H9 (cell line): ENCODE data around the gene OR52M1. TPM values are rescaled to one million over a fixed set of nuclear protein-coding genes. Genes with fewer than 3 reads are reported as not detected.

Experiments used
- DNase-seq: peaks from one replicate; pipeline ENCODE4 v3.0.0-alpha.2; 2017
- H2AFZ ChIP-seq: one replicate; pipeline ENCODE4 v1.6.1; 2013; ENCODE audit warnings: mild to moderate bottlenecking, low read length, control low read depth, moderate library complexity
- H2AK5ac ChIP-seq: 2 replicates; pipeline ENCODE4 v1.6.1; 2013; ENCODE audit warnings: low read length, control low read depth, mixed read lengths; ENCODE audit not compliant: insufficient read length
- H2BK120ac ChIP-seq: one replicate; pipeline ENCODE4 v1.6.1; 2013; ENCODE audit warnings: low read depth, mild to moderate bottlenecking, low read length, control low read depth, inconsistent platforms; ENCODE audit not compliant: poor library complexity, severe bottlenecking
- H2BK12ac ChIP-seq: 2 replicates; pipeline ENCODE4 v1.6.1; 2013; ENCODE audit warnings: low read length, control low read depth, mixed read lengths, low read depth; ENCODE audit not compliant: insufficient read length
- H2BK15ac ChIP-seq: 2 replicates; pipeline ENCODE4 v1.6.1; 2013; ENCODE audit warnings: low read depth, low read length, control low read depth
- H2BK20ac ChIP-seq: one replicate; pipeline ENCODE4 v1.6.1; 2013; ENCODE audit warnings: low read depth, mild to moderate bottlenecking, low read length, control low read depth, inconsistent platforms; ENCODE audit not compliant: poor library complexity, severe bottlenecking
- H2BK5ac ChIP-seq: 2 replicates; pipeline ENCODE4 v1.6.1; 2013; ENCODE audit warnings: low read length, control low read depth, mixed read lengths; ENCODE audit not compliant: insufficient read length
- H3K14ac ChIP-seq: 2 replicates; pipeline ENCODE4 v1.6.1; 2013; ENCODE audit warnings: low read length, control low read depth; ENCODE audit not compliant: insufficient read depth
- H3K18ac ChIP-seq: 2 replicates; pipeline ENCODE4 v1.6.1; 2013; ENCODE audit warnings: low read depth, mild to moderate bottlenecking, mixed read lengths, low read length, control low read depth; ENCODE audit not compliant: insufficient read length
- H3K23ac ChIP-seq: 2 replicates; pipeline ENCODE4 v1.6.1; 2013; ENCODE audit warnings: low read length, control low read depth, mixed read lengths, low read depth; ENCODE audit not compliant: insufficient read length
- H3K23me2 ChIP-seq: 2 replicates; pipeline ENCODE4 v1.6.1; 2013; ENCODE audit warnings: low read depth, mild to moderate bottlenecking, mixed read lengths, low read length, control low read depth; ENCODE audit not compliant: insufficient read length, poor library complexity, severe bottlenecking
- H3K27ac ChIP-seq: 2 replicates; pipeline ENCODE4 v1.5.1; 2013; ENCODE audit warnings: low read length, control low read depth, mixed read lengths, low read depth; ENCODE audit not compliant: insufficient read length
- H3K27me3 ChIP-seq: 2 replicates; pipeline ENCODE4 v1.6.1; 2013; ENCODE audit warnings: low read length, control low read depth, inconsistent platforms; ENCODE audit not compliant: insufficient read depth
- H3K4ac ChIP-seq: 2 replicates; pipeline ENCODE4 v1.6.1; 2013; ENCODE audit warnings: low read depth, mild to moderate bottlenecking, control low read depth, inconsistent platforms, low read length, moderate library complexity
- H3K4me1 ChIP-seq: 2 replicates; pipeline ENCODE4 v1.6.1; 2013; ENCODE audit warnings: low read length, control low read depth, inconsistent platforms; ENCODE audit not compliant: insufficient read depth
- H3K4me2 ChIP-seq: 2 replicates; pipeline ENCODE4 v1.6.1; 2013; ENCODE audit warnings: low read length, control low read depth, mixed read lengths; ENCODE audit not compliant: insufficient read length, insufficient read depth
- H3K56ac ChIP-seq: 2 replicates; pipeline ENCODE4 v1.6.1; 2013; ENCODE audit warnings: low read depth, mild to moderate bottlenecking, mixed read lengths, low read length, control low read depth; ENCODE audit not compliant: insufficient read length
- H3K79me1 ChIP-seq: 2 replicates; pipeline ENCODE4 v1.6.1; 2013; ENCODE audit warnings: low read depth, mild to moderate bottlenecking, moderate library complexity, low read length, control low read depth, inconsistent platforms; ENCODE audit not compliant: insufficient read depth, poor library complexity, severe bottlenecking
- H3K79me2 ChIP-seq: 2 replicates; pipeline ENCODE4 v1.6.1; 2013; ENCODE audit warnings: low read length, control low read depth, inconsistent platforms; ENCODE audit not compliant: insufficient read depth
- H3K9ac ChIP-seq: 2 replicates; pipeline ENCODE4 v1.6.1; 2013; ENCODE audit warnings: low read length, control low read depth, mixed read lengths; ENCODE audit not compliant: insufficient read length; ENCODE audit errors: extremely low read depth
- H3K9me3 ChIP-seq: one replicate; pipeline ENCODE4 v1.6.1; 2013; ENCODE audit warnings: low read depth, low read length, inconsistent platforms; ENCODE audit not compliant: control insufficient read depth
- H3T11ph ChIP-seq: one replicate; pipeline ENCODE4 v1.6.1; 2013; ENCODE audit warnings: mild to moderate bottlenecking, low read length, control low read depth, inconsistent platforms
- H4K20me1 ChIP-seq: one replicate; pipeline ENCODE4 v1.6.1; 2013; ENCODE audit not compliant: control insufficient read depth, insufficient read length, insufficient read depth
- H4K5ac ChIP-seq: 2 replicates; pipeline ENCODE4 v1.6.1; 2013; ENCODE audit warnings: low read depth, mild to moderate bottlenecking, mixed read lengths, low read length, control low read depth; ENCODE audit not compliant: insufficient read length
- H4K8ac ChIP-seq: replicated peaks from 2 replicates; pipeline ENCODE4 v1.6.1; 2013; ENCODE audit warnings: low read length, control low read depth, mixed read lengths, low read depth; ENCODE audit not compliant: insufficient read length
- H4K91ac ChIP-seq: 2 replicates; pipeline ENCODE4 v1.6.1; 2013; ENCODE audit warnings: low read depth, mild to moderate bottlenecking, moderate library complexity, mixed read lengths, low read length, control low read depth; ENCODE audit not compliant: insufficient read length
- H3K27ac Mint-ChIP-seq, 3 experiments: 2 replicates in 2 of 3; 3 replicates in 1 of 3; pipeline ENCODE4 v1.8.0; 2020 to 2021; ENCODE audit warnings: mixed read lengths in 3 of 3, mild to moderate bottlenecking in 1 of 3, moderate library complexity in 1 of 3
- H3K27me3 Mint-ChIP-seq: 2 replicates; pipeline ENCODE4 v1.8.0; 2021; ENCODE audit warnings: low read depth, mild to moderate bottlenecking, moderate library complexity, mixed read lengths
- H3K36me3 Mint-ChIP-seq, 3 experiments: 2 replicates in 2 of 3; 3 replicates in 1 of 3; pipeline ENCODE4 v1.8.0; 2020 to 2021; ENCODE audit warnings: low read depth in 3 of 3, mixed read lengths in 3 of 3; ENCODE audit not compliant: insufficient read depth in 1 of 3
- H3K4me1 Mint-ChIP-seq, 2 experiments: 2 replicates each; pipeline ENCODE4 v1.8.0; 2020; ENCODE audit warnings: mixed read lengths in 2 of 2
- H3K4me3 Mint-ChIP-seq, 2 experiments: 2 replicates in 1 of 2; 3 replicates in 1 of 2; pipeline ENCODE4 v1.8.0; 2020 to 2021; ENCODE audit warnings: mild to moderate bottlenecking in 2 of 2, mixed read lengths in 2 of 2, moderate library complexity in 1 of 2
- H3K9me3 Mint-ChIP-seq, 2 experiments: 2 replicates in 1 of 2; 3 replicates in 1 of 2; pipeline ENCODE4 v1.8.0; 2020; ENCODE audit warnings: mild to moderate bottlenecking in 2 of 2, mixed read lengths in 2 of 2, moderate library complexity in 1 of 2
- CTCF ChIP-seq: fragments of 200-600 bp; sonication (generic); conservative IDR thresholded peaks from 3 replicates; pipeline ENCODE4 v1.8.0; 2021; ENCODE audit warnings: antibody characterized with exemption, mild to moderate bottlenecking
- WGBS: extraction: QIAGEN DNeasy Blood & Tissue Kit; methylation state at CpG from one replicate; pipeline ENCODE4 v1.1.7; 2013; ENCODE audit warnings: missing lambda C conversion rate, low lambda C conversion rate, mixed read lengths; ENCODE audit not compliant: insufficient read length; ENCODE audit errors: extremely low coverage; 5-methylcytosine and 5-hydroxymethylcytosine counted together
- total RNA-seq: library from RNA; stranded (reverse); gene quantifications from 2 replicates; pipeline ENCODE4 v1.2.1, GENCODE V29; 2021

Gene OR52M1
- total RNA-seq, 1 experiment from 2014 or later, result not detected

DNA sequence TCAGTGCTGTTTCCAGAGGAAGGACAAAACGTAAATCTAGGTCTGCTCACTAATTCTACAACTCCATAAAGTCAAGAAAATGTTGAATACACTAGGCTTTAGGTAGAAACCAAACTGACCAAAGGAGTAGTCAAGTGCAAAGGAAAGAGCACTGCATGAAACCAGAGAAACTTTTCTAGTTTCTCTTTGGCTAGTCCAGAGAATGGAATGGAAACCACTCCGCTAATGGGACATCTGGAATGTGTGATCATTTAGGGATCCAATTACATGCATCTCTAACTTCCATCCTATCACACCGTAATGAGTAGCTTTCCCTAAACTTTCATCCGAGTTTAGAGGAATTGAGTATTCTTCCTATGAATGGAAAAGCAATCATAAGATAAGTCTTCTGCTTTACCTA, 2.4 kb downstream of the OR52M1 start:
- no peak overlapping the region for H3K14ac ChIP-seq
- H3K27ac ChIP-seq, result no peak overlapping the region
- peaks cover 5% of the 10 kb centered on the region for H3K27me3 Mint-ChIP-seq
- H3K4ac ChIP-seq, result no peak overlapping the region
- H3K79me2 ChIP-seq, result no peaks in the 10 kb centered on the region
- H3K9me3 Mint-ChIP-seq, result peaks cover 4 to 6% of the 10 kb centered on the region in 2 experiments; a peak in 3 of 5 replicates
- WGBS, result no CpG with 5 or more reads among the region's 4 CpGs
- H3K36me3 Mint-ChIP-seq, result peaks cover 0 to 3% (median 0%) of the 10 kb centered on the region in 3 experiments; a peak in 3 of 7 replicates
- no peak overlapping the region for H2BK5ac ChIP-seq
- no peak overlapping the region for H4K91ac ChIP-seq
- H4K5ac ChIP-seq, result no peak overlapping the region
- no peak overlapping the region for H3K56ac ChIP-seq
- H3K18ac ChIP-seq, result no peak overlapping the region
- no peak for TF ChIP-seq CTCF
- no peak overlapping the region for H2BK15ac ChIP-seq
- no peak overlapping the region for H2AFZ ChIP-seq
- H2AK5ac ChIP-seq, result no peak overlapping the region
- H3K4me1 ChIP-seq, result no peaks in the 10 kb centered on the region
- no peaks in the 10 kb centered on the region for H3K9me3 ChIP-seq
- no peak overlapping the region for H3K4me2 ChIP-seq
- no peak overlapping the region for H3K27ac Mint-ChIP-seq
- H3K4me1 Mint-ChIP-seq, result no peaks in the 10 kb centered on the region; a peak in 1 of 4 replicates
- H3K4me3 Mint-ChIP-seq, result no peak overlapping the region
- H2BK20ac ChIP-seq, result no peak overlapping the region
- H4K20me1 ChIP-seq, result no peaks in the 10 kb centered on the region
- no peak overlapping the region for H3T11ph ChIP-seq
- no peak for DNase-seq
- H2BK120ac ChIP-seq, result no peak overlapping the region
- no peak overlapping the region for H3K9ac ChIP-seq
- no peak overlapping the region for H4K8ac ChIP-seq
- H3K23ac ChIP-seq, result no peak overlapping the region
- H2BK12ac ChIP-seq, result no peak overlapping the region
- no peaks in the 10 kb centered on the region for H3K23me2 ChIP-seq
- H3K79me1 ChIP-seq, result no peaks in the 10 kb centered on the region
- H3K27me3 ChIP-seq, result no peaks in the 10 kb centered on the region
